Mesenchymal stem cell (in vitro differentiated cells and primary cell): Measurements from ENCODE around the gene TOMT. TPM values are rescaled to one million over a fixed set of nuclear protein-coding genes. Genes with fewer than 3 reads are reported as not detected.

ENCODE experiments used
- DNase-seq: peaks from one replicate; pipeline ENCODE4 v3.0.0-alpha.2; 2013
- H2AFZ ChIP-seq: one replicate; pipeline ENCODE4 v1.6.1; 2013; ENCODE audit warnings: low read depth, mild to moderate bottlenecking, control low read depth, inconsistent platforms, low read length, moderate library complexity
- H2AK5ac ChIP-seq: 2 replicates; pipeline ENCODE4 v1.6.1; 2013; ENCODE audit warnings: low read length, moderate library complexity, mild to moderate bottlenecking, inconsistent platforms; ENCODE audit not compliant: severe bottlenecking
- H2BK120ac ChIP-seq: one replicate; pipeline ENCODE4 v1.6.1; 2013; ENCODE audit warnings: low read depth, mild to moderate bottlenecking, inconsistent platforms, low read length, moderate library complexity
- H2BK12ac ChIP-seq, 2 experiments: one replicate each; pipeline ENCODE4 v1.6.1; 2013; ENCODE audit warnings: inconsistent platforms in 2 of 2, low read length in 2 of 2, mild to moderate bottlenecking in 2 of 2, moderate library complexity in 2 of 2, control low read depth in 1 of 2
- H2BK15ac ChIP-seq: one replicate; pipeline ENCODE4 v1.6.1; 2013; ENCODE audit warnings: mild to moderate bottlenecking, low read depth, inconsistent platforms; ENCODE audit not compliant: poor library complexity, severe bottlenecking
- H2BK5ac ChIP-seq: 2 replicates; pipeline ENCODE4 v1.6.1; 2013; ENCODE audit warnings: low read depth, mild to moderate bottlenecking, low read length, control low read depth, inconsistent platforms; ENCODE audit not compliant: poor library complexity, severe bottlenecking
- H3K14ac ChIP-seq, 2 experiments: one replicate each; pipeline ENCODE4 v1.6.1; 2013; ENCODE audit warnings: inconsistent platforms in 2 of 2, low read length in 2 of 2, control low read depth in 1 of 2, mild to moderate bottlenecking in 1 of 2, moderate library complexity in 1 of 2
- H3K18ac ChIP-seq, 2 experiments: one replicate each; pipeline ENCODE4 v1.6.1; 2013; ENCODE audit warnings: inconsistent platforms in 2 of 2, low read length in 2 of 2, control low read depth in 1 of 2, low read depth in 1 of 2, mild to moderate bottlenecking in 1 of 2
- H3K23ac ChIP-seq, 2 experiments: one replicate each; pipeline ENCODE4 v1.6.1; 2013; ENCODE audit warnings: inconsistent platforms in 2 of 2, low read length in 2 of 2, mild to moderate bottlenecking in 2 of 2, moderate library complexity in 2 of 2, control low read depth in 1 of 2
- H3K27ac ChIP-seq: 2 replicates; pipeline ENCODE4 v1.5.1; 2013; ENCODE audit warnings: mild to moderate bottlenecking, moderate library complexity, low read length, control low read depth, inconsistent platforms; ENCODE audit not compliant: poor library complexity, severe bottlenecking
- H3K27me3 ChIP-seq, 2 experiments: 2 replicates each; pipeline versions ENCODE4 v1.6.1 to v1.7.0; 2013; ENCODE audit warnings: low read length in 2 of 2, mild to moderate bottlenecking in 2 of 2, moderate library complexity in 2 of 2, control low read depth in 1 of 2, inconsistent platforms in 1 of 2; ENCODE audit not compliant: control insufficient read depth in 1 of 2, insufficient read depth in 1 of 2
- H3K36me3 ChIP-seq, 2 experiments: 2 replicates each; pipeline versions ENCODE4 v1.6.1 to v1.7.0; 2013; ENCODE audit warnings: low read length in 2 of 2, control low read depth in 1 of 2, inconsistent platforms in 1 of 2, low read depth in 1 of 2, mild to moderate bottlenecking in 1 of 2; ENCODE audit not compliant: insufficient read depth in 2 of 2, control insufficient read depth in 1 of 2
- H3K4ac ChIP-seq, 2 experiments: one replicate each; pipeline ENCODE4 v1.6.1; 2013; ENCODE audit warnings: inconsistent platforms in 2 of 2, low read length in 2 of 2, mild to moderate bottlenecking in 2 of 2, moderate library complexity in 2 of 2, control low read depth in 1 of 2, low read depth in 1 of 2
- H3K4me1 ChIP-seq: 2 replicates; pipeline ENCODE4 v1.6.1; 2013; ENCODE audit warnings: low read depth, low read length, control low read depth; ENCODE audit not compliant: control insufficient read depth, insufficient read depth
- H3K4me2 ChIP-seq: 2 replicates; pipeline ENCODE4 v1.6.1; 2013; ENCODE audit warnings: low read length, mild to moderate bottlenecking, inconsistent platforms; ENCODE audit not compliant: poor library complexity, severe bottlenecking
- H3K4me3 ChIP-seq, 2 experiments: 2 replicates each; pipeline versions ENCODE4 v1.5.1 to v1.7.0; 2013; ENCODE audit warnings: low read length in 2 of 2, mild to moderate bottlenecking in 2 of 2, control low read depth in 1 of 2, low read depth in 1 of 2; ENCODE audit not compliant: insufficient read depth in 1 of 2
- H3K79me1 ChIP-seq: replicated peaks from 2 replicates; pipeline ENCODE4 v1.6.1; 2013; ENCODE audit warnings: mild to moderate bottlenecking, control low read depth, low read length, inconsistent platforms; ENCODE audit not compliant: poor library complexity, severe bottlenecking
- H3K9ac ChIP-seq: 2 replicates; pipeline ENCODE4 v1.7.0; 2013; ENCODE audit warnings: mild to moderate bottlenecking, low read length, moderate library complexity
- H3K9me3 ChIP-seq: 2 replicates; pipeline ENCODE4 v1.7.0; 2013; ENCODE audit warnings: mild to moderate bottlenecking, low read length; ENCODE audit not compliant: control insufficient read depth
- H4K8ac ChIP-seq: one replicate; pipeline ENCODE4 v1.6.1; 2013; ENCODE audit warnings: inconsistent platforms, mild to moderate bottlenecking, low read length, moderate library complexity
- H4K91ac ChIP-seq: one replicate; pipeline ENCODE4 v1.6.1; 2013; ENCODE audit warnings: mild to moderate bottlenecking, low read length, inconsistent platforms
- WGBS: methylation state at CpG from one replicate; pipeline ENCODE4 v1.1.7; 2013; ENCODE audit warnings: mixed read lengths; 5-methylcytosine and 5-hydroxymethylcytosine counted together
- polyA plus RNA-seq, 2 experiments: library from polyadenylated mRNA; stranded (reverse); fragments of 200-250 nt; gene quantifications; one replicate each; pipeline ENCODE4 v1.2.3, GENCODE V29; 2013

The TOMT gene
- not detected for polyA plus RNA-seq (2013, experiment 1 of 2)
- polyA plus RNA-seq (2013, experiment 2 of 2): not detected

GRCh38 chr11:72105888-72106287, at the start of gene TOMT:
TSS of gene TOMT (plus strand) at chr11:72105924. CDS start at chr11:72105952, 28 bp downstream.
- H3K27me3 ChIP-seq: no peaks in the 10 kb centered on the region
- peak within 1 kb of the TSS in 1 of 2 experiments; percentile 20 for H2BK12ac ChIP-seq
- H3K4ac ChIP-seq: no peak within 1 kb of the TSS
- no peak within 1 kb of the TSS for H3K18ac ChIP-seq
- H3K9me3 ChIP-seq: no peaks in the 10 kb centered on the region
- H3K14ac ChIP-seq: no peak within 1 kb of the TSS
- H2BK15ac ChIP-seq: no peak within 1 kb of the TSS
- no peak within 1 kb of the TSS for H2BK120ac ChIP-seq
- H3K4me3 ChIP-seq: no peak within 1 kb of the TSS
- no peak within 1 kb of the TSS for H3K23ac ChIP-seq
- H3K79me1 ChIP-seq: peaks cover 3% of the 10 kb centered on the region
- no peak within 1 kb of the TSS for H2AFZ ChIP-seq
- H2AK5ac ChIP-seq: no peak within 1 kb of the TSS
- no peak within 1 kb of the TSS for H3K27ac ChIP-seq
- H3K4me2 ChIP-seq: no peak within 1 kb of the TSS
- H3K9ac ChIP-seq: no peak within 1 kb of the TSS
- peak within 1 kb of the TSS; percentile 64 for H4K91ac ChIP-seq
- whole genome bisulfite sequencing: 94% methylated on average over 14 of the region's 14 CpGs
- DNase-seq: no peak
- no peak within 1 kb of the TSS for H4K8ac ChIP-seq
- H3K4me1 ChIP-seq: peaks cover 9% of the 10 kb centered on the region
- peaks cover 18 to 29% of the 10 kb centered on the region in 2 experiments for H3K36me3 ChIP-seq
- no peak within 1 kb of the TSS for H2BK5ac ChIP-seq

DNA sequence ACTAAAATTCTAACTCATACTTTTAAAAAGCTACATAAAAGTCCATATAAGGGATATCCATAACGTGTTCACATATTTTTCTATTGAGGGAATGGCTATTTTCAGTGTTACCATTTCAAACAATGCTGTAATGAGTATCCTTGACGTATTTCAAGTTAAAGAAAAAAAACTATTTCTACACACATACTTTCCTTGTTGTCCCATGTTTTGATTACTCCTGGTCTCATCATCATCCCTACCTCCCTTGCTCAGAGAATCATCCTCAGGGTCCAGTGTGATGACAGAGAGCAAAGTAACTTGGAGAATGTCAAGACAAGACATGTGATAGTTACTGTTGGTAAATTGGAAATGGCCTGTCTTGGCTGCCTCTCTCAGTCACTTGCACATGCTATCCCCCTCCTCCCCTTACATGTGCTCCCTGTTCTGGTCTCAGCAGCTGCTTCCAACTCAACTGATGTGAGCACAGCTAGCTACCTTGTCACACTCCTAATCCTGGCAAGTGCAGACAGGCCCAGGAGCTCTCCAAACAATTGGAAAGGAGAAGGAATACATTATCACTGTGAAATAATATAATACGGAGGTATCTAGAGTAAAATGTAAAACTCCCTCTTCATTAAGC, 47.2 kb upstream of the TOMT start:
- Histone ChIP-seq H3K18ac (no peak overlapping the region), H3K79me1 (peaks cover 31% of the 10 kb centered on the region), H3K14ac (no peak overlapping the region), H2BK12ac (peak overlapping the region in 1 of 2 experiments; percentile 80), H2BK15ac (no peak overlapping the region), H3K4me3 (no peak overlapping the region), H2BK5ac (no peak overlapping the region), H3K27me3 (no peaks in the 10 kb centered on the region), H4K91ac (no peak overlapping the region), H2AFZ (no peak overlapping the region), H2AK5ac (no peak overlapping the region), H3K4ac (no peak overlapping the region), H3K9ac (peak overlapping the region; percentile 19), H3K4me2 (no peak overlapping the region), H4K8ac (no peak overlapping the region), H3K4me1 (peaks cover 2% of the 10 kb centered on the region), H3K27ac (no peak overlapping the region), H3K23ac (no peak overlapping the region), H3K9me3 (no peaks in the 10 kb centered on the region), H3K36me3 (peaks cover 11 to 12% of the 10 kb centered on the region in 2 experiments), H2BK120ac (no peak overlapping the region)
- WGBS: 80% methylated on average over 1 of the region's 3 CpGs
- DNase-seq: peak; percentile 79

DNA sequence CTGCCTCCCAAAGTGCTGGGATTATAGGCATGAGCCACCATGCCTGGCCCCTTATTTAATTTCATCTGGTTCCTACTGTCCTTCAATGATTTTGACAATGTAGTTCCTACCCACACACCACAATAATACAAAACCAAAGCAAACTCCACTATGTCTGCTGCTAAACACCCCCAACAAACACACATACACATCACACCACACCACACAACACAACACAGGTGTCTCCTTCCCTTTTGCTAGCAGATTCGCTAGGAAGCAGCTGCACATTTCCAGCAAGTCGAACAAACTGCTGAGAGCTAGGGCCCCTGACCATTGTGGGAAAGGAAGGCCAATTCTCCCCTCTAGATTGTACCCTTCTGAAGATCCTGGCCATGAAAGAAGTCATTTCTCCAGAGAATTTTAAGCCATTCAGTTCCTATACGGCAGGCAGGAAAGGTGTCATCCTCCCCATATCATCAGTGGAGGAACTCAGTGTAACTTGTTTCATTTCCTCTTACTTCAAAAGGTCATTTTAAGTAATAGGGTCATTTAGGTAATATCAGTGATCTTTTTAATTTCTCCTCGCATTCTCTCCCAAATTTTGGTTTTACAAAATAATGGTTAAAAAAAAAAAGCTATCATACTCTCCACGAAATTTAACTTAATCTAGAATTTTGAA, 43.9 kb upstream of the TOMT start:
- Histone ChIP-seq H3K9me3 (no peaks in the 10 kb centered on the region), H3K27ac (no peak overlapping the region), H4K8ac (no peak overlapping the region), H2BK120ac (no peak overlapping the region), H3K79me1 (peaks cover 32% of the 10 kb centered on the region), H2AFZ (no peak overlapping the region), H3K4me2 (no peak overlapping the region), H2BK5ac (no peak overlapping the region), H2BK12ac (no peak overlapping the region), H2AK5ac (no peak overlapping the region), H3K4me3 (no peak overlapping the region), H3K9ac (no peak overlapping the region), H3K18ac (no peak overlapping the region), H4K91ac (no peak overlapping the region), H3K23ac (no peak overlapping the region), H3K4me1 (peaks cover 2% of the 10 kb centered on the region), H3K36me3 (peaks cover 9 to 11% of the 10 kb centered on the region in 2 experiments), H3K27me3 (no peaks in the 10 kb centered on the region), H2BK15ac (no peak overlapping the region), H3K14ac (no peak overlapping the region), H3K4ac (no peak overlapping the region)
- DNase-seq: no peak
- 93% methylated on average over 3 of the region's 5 CpGs for WGBS

DNA sequence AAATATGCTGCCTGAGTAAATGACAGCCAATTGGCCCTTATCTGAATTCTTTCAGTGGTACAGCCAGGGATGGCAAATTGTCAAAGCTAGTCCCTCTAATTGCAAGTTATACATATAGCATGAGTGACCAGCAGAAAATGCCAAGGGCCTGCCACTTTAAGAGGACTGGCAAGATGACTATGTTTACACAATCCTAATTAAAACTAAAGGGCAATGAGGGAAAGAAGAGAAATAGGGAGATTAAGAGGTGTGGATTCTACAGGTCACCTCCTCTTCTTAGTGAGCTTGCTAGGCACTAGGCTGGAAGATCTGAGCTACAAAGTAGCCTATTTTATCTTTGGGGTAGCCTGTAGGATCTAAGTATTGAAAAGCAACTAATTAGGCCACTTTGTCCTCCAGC, 38.9 kb upstream of the TOMT start:
- H3K4me1 ChIP-seq: peaks cover 8% of the 10 kb centered on the region
- H4K91ac ChIP-seq: no peak overlapping the region
- H3K9ac ChIP-seq: peak overlapping the region; percentile 44
- no peak overlapping the region for H3K4me2 ChIP-seq
- DNase-seq: no peak
- H2AK5ac ChIP-seq: peak overlapping the region; percentile 55
- H3K36me3 ChIP-seq: peaks cover 5 to 12% of the 10 kb centered on the region in 2 experiments
- H3K9me3 ChIP-seq: no peaks in the 10 kb centered on the region
- peaks cover 23% of the 10 kb centered on the region for H3K79me1 ChIP-seq
- no peak overlapping the region for H2BK120ac ChIP-seq
- no peak overlapping the region for H3K4me3 ChIP-seq
- no peak overlapping the region for H2BK5ac ChIP-seq
- H3K23ac ChIP-seq: no peak overlapping the region
- H2AFZ ChIP-seq: no peak overlapping the region
- no peak overlapping the region for H4K8ac ChIP-seq
- no peak overlapping the region for H2BK12ac ChIP-seq
- no peak overlapping the region for H3K27ac ChIP-seq
- H2BK15ac ChIP-seq: no peak overlapping the region
- peak overlapping the region in 1 of 2 experiments; percentile 8 for H3K4ac ChIP-seq
- H3K14ac ChIP-seq: no peak overlapping the region
- no peaks in the 10 kb centered on the region for H3K27me3 ChIP-seq
- H3K18ac ChIP-seq: no peak overlapping the region
